GM13976 (cell line): ENCODE results near the gene ARSG.

ENCODE experiments used
- DNase-seq: peaks from one replicate; pipeline ENCODE4 v3.0.0; 2012; ENCODE audit warnings: low spot score
- in situ Hi-C: fragments of 300-500 bp; cut with MboI; formaldehyde crosslinking; loops from one replicate; pipeline ENCODE4 v1.12.0; 2022; ENCODE audit warnings: low sequenced_read_pairs, mixed read lengths, inconsistent platforms; ENCODE audit not compliant: unreplicated experiment
- TF ChIP-seq, protein P1 (sequence below): IDR thresholded peaks from 2 replicates; pipeline ENCODE4 v1.5.1; 2012; ENCODE audit warnings: borderline replicate concordance, mild to moderate bottlenecking; ENCODE audit not compliant: insufficient read depth; ENCODE audit errors: extremely low read depth, missing control alignments, control extremely low read depth

Gene ARSG

DNA sequence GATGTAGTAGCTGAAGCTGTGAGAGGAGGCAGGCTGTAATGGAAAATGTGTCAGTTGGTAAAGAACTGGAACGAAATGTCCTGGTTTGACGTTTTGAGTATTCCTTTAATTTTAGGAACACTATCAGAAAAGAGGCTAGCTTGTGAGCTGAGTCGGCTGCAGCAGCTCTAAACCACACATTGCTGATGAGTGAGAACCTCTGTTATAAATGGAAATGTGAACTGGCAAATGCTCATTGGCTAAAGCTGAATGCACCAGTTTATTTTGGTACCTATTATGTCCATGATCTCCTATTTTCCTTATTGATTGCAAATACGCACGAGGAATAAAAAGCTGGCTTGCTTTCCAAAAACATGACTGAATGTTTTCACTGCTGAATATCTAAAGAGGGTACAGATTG is 177.0 kb downstream of the ARSG start:
- TF ChIP-seq, protein P1, sequence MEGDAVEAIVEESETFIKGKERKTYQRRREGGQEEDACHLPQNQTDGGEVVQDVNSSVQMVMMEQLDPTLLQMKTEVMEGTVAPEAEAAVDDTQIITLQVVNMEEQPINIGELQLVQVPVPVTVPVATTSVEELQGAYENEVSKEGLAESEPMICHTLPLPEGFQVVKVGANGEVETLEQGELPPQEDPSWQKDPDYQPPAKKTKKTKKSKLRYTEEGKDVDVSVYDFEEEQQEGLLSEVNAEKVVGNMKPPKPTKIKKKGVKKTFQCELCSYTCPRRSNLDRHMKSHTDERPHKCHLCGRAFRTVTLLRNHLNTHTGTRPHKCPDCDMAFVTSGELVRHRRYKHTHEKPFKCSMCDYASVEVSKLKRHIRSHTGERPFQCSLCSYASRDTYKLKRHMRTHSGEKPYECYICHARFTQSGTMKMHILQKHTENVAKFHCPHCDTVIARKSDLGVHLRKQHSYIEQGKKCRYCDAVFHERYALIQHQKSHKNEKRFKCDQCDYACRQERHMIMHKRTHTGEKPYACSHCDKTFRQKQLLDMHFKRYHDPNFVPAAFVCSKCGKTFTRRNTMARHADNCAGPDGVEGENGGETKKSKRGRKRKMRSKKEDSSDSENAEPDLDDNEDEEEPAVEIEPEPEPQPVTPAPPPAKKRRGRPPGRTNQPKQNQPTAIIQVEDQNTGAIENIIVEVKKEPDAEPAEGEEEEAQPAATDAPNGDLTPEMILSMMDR: no peak
- in situ Hi-C loops: no loop called here
- no peak for DNase-seq

DNA sequence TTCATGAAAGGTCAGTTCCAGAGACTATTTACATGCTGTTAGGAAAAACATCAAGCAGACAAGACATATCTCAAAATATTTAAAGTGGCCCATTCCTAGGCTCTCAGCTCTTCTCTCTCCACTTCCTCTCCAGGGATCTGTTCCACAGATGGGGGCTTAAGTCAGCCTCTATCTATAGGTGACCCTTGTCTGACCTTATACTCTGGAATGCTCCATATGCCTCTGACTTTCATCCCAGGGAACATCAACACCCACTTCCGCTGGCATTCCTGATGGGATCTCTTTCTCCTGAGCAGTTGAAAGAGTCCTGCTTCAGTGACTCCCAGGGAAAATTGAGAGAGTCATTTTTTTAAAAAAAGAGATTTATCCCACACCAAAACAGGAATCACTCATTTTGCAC is 177.5 kb downstream of the ARSG start:
- DNase-seq: no peak
- TF ChIP-seq, protein P1: no peak
- in situ Hi-C loops: no loop called here
